Measurements from ENCODE around the gene ZNF282. TPM values are rescaled to one million over a fixed set of nuclear protein-coding genes. Genes with fewer than 3 reads are reported as not detected.

The ZNF282 gene
- total RNA-seq, 4 donors from 2014 or later, result 19.7 to 31.5 (median 25.1) TPM

GRCh38 chr7:149207324-149208035, 12.1 kb downstream of the ZNF282 start:
- no peaks in the 10 kb centered on the region for H3K27me3 ChIP-seq
- no peaks in the 10 kb centered on the region for H3K4me1 ChIP-seq
- H3K27ac ChIP-seq, result no peak overlapping the region
- DNase-seq (ENCODE audit: low spot score in 2 of 2), result no peak
- no peak for TF ChIP-seq CTCF (IDR thresholded peaks at IDR 0.05)
- H3K4me3 ChIP-seq, result no peak overlapping the region
- peaks cover 0 to 99% (median 28%) of the 10 kb centered on the region in 3 donors for H3K36me3 ChIP-seq
- 86 to 91% methylated on average over 35 of the region's 35 CpGs for WGBS, 2 donors
- no peaks in the 10 kb centered on the region for H3K9me3 ChIP-seq

- WGBS, 2 donors, result 54 to 68% methylated on average over 7 of the region's 7 CpGs
- H3K4me1 ChIP-seq, result no peaks in the 10 kb centered on the region
- H3K36me3 ChIP-seq, result peaks cover 0 to 99% (median 49%) of the 10 kb centered on the region in 3 donors
- H3K27me3 ChIP-seq, result no peaks in the 10 kb centered on the region
- H3K27ac ChIP-seq, result no peak overlapping the region
- TF ChIP-seq POLR2A (IDR thresholded peaks at IDR 0.05) (no peak), EP300 (IDR thresholded peaks at IDR 0.05) (no peak), CTCF (IDR thresholded peaks at IDR 0.05) (peak in 2 of 5 experiments; percentile 21 to 27)
- no peak overlapping the region for H3K4me3 ChIP-seq
- peak in 1 of 2 donors; percentile 19 for DNase-seq (ENCODE audit: low spot score in 2 of 2)
- H3K9me3 ChIP-seq, result no peaks in the 10 kb centered on the region
Observed at GRCh38 chr7:149209518-149210269, 14.3 kb downstream of the ZNF282 start.

- Histone ChIP-seq H3K36me3 (peaks cover 0 to 99% (median 51%) of the 10 kb centered on the region in 3 donors), H3K27me3 (no peaks in the 10 kb centered on the region), H3K9me3 (no peaks in the 10 kb centered on the region), H3K4me3 (no peak overlapping the region), H3K27ac (no peak overlapping the region), H3K4me1 (no peaks in the 10 kb centered on the region)
- no peak for DNase-seq (ENCODE audit: low spot score in 2 of 2)
- TF ChIP-seq EP300 (IDR thresholded peaks at IDR 0.05), result no peak
- 89 to 92% methylated on average over 11 of the region's 11 CpGs for WGBS, 2 donors
Observed at GRCh38 chr7:149210551-149210950, 15.2 kb downstream of the ZNF282 start.

DNA sequence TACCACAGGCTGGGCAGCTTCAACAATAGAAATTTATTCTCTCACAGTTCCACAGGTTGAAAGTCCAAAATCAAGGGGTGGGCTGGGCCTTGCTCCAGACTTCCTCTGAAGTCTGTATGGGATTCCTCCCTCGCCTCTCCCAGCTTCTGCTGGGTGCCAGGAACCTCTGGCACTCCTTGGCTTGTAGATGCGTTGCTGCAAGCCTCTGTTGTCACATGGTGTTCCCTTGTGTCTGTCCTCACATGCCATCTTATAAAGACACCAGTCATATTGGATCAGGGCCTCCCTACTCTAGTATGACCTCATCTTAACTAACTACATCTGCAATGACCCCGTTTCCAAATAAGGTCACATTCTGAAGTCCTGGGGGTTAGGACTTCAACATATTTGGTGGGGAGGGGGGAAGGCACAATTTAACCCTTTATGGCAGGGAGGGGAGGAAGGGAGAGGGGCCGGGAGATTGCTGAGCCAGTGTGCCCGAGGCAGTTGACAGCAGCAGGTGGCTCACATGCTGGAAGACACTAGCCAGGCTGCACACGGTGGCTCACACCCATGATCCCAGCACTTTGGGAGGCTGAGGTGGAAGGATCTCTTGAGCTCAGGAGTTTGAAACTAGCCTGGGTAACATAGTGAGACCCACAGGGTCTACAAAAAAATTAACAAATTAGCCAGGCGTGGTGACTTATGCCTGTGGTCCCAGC, 18.8 kb downstream of the ZNF282 start:
- Histone ChIP-seq H3K27me3 (no peaks in the 10 kb centered on the region), H3K36me3 (peaks cover 0 to 100% (median 43%) of the 10 kb centered on the region in 3 donors), H3K9me3 (no peaks in the 10 kb centered on the region), H3K27ac (no peak overlapping the region), H3K4me1 (no peaks in the 10 kb centered on the region), H3K4me3 (no peak overlapping the region)
- TF ChIP-seq EP300 (IDR thresholded peaks at IDR 0.05), result no peak
- no peak for TF ChIP-seq CTCF (IDR thresholded peaks at IDR 0.05)
- TF ChIP-seq POLR2A (IDR thresholded peaks at IDR 0.05), result no peak
- no peak for DNase-seq (ENCODE audit: low spot score in 2 of 2)
- WGBS, 2 donors, result 56 to 58% methylated on average over 6 to 7 of the region's 7 CpGs

DNA sequence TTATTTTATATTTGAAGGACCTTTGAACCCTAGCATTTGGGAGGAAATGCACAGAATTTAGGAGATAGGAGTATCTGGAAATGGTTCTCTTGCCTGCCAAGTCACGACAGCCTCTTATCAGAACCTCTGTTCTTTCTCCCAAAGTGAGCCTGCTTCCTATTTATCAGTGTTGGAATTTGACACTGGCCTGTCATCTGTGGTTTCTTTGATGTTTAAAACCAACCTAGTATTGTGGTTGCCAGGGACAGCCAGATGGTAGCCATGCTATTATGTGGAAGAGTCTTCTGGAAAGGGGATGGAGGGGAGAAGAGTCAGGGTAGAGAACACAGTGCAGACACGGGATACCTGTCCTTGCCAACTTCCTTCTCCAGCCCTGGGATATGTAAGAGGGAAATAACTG, 21.1 kb downstream of the ZNF282 start:
- TF ChIP-seq POLR2A (IDR thresholded peaks at IDR 0.05), result no peak
- no peak for TF ChIP-seq EP300 (IDR thresholded peaks at IDR 0.05)
- no peak for TF ChIP-seq CTCF (IDR thresholded peaks at IDR 0.05)
- Histone ChIP-seq H3K4me1 (no peaks in the 10 kb centered on the region), H3K36me3 (peaks cover 0 to 100% (median 34%) of the 10 kb centered on the region in 3 donors), H3K27me3 (no peaks in the 10 kb centered on the region), H3K9me3 (no peaks in the 10 kb centered on the region), H3K4me3 (no peak overlapping the region), H3K27ac (no peak overlapping the region)
- no peak for DNase-seq (ENCODE audit: low spot score in 2 of 2)
- WGBS, 2 donors, result 81 to 84% methylated on average over 2 of the region's 2 CpGs

All from tibial nerve (tissue), 4 donors.